Putamen (tissue), 1 donor: ENCODE data around the gene SSUH2.
"Not testable (repeated sequence)": the region's sequence is repeated elsewhere in the genome, so short reads cannot be mapped to it uniquely, and the experiment has no call there.

Experiments
- DNase-seq: peaks from one replicate; pipeline ENCODE4 v3.0.0-alpha.2; 2016; ENCODE audit warnings: low spot score

SSUH2 gene

GRCh38 chr3:8658306-8659212 lies 14.0 kb upstream of the SSUH2 start:
- DNase-seq, result peak; percentile 18

- no peak for DNase-seq
Observed at GRCh38 chr3:8657804-8658305, 13.3 kb upstream of the SSUH2 start.

DNA sequence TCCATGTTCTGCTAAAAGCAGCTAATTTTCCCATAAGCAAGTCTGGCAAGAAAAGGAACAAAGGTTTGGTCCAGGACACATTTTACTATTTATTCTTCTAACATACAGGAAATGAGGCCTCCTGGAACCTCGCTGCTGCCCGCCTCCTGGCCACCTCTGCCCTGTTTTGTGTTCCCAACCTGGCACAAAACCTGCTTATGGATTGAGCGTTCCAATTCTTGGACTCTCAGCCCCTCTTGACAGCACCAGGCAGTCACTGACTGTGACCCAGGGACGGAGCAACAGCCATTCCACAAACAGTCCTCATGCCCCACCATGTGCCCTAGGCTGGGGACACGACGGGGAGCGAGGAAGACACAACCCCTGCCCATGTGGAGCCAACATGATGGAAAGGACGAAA lies 11.6 kb upstream of the SSUH2 start:
- no peak for DNase-seq

DNA sequence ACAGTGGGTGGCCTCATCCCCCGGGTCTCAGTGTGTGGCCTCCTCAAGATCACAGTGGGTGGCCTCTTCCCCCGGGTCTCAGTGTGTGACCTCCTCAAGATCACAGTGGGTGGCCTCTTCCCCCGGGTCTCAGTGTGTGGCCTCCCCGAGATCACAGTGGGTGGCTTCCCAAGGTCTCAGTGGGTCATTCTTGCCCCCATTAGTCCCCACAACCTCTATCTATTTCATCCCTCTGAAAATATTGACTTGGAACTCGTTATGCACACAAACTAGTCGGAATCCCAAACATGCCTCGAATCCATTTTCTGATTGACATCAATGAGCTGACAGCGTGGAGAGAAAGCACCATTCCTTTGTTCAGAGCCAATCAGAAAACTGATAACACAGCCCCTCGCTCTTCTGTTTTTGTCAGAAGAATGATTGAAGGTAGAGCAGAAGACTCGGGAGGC lies 10.8 kb upstream of the SSUH2 start:
- no peak for DNase-seq

DNA sequence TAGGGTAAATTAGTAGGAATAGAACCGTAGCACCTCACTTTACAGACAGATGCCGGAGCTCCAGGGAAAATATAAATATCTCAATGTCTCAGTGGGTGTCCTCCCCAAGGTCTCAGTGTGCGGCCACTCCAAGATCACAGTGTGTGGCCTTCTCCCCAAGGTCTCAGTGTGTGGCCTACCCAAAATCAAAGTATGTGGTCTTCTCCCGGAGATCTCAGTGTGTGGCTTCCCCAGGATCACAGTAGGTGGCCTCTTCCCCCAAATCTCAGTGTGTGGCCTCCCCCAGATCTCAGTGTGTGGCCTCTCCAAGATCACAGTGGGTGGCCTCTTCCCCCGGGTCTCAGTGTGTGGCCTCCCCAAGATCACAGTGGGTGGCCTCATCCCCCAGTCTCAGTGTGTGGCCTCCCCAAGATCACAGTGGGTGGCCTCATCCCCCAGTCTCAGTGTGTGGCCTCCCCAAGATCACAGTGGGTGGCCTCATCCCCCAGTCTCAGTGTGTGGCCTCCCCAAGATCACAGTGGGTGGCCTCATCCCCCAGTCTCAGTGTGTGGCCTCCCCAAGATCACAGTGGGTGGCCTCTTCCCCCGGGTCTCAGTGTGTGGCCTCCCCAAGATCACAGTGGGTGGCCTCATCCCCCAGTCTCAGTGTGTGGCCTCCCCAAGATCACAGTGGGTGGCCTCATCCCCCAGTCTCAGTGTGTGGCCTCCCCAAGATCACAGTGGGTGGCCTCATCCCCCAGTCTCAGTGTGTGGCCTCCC lies 10.2 kb upstream of the SSUH2 start:
- DNase-seq, result not testable (repeated sequence)

- no peak for DNase-seq
Observed at GRCh38 chr3:8653800-8654408, 9.3 kb upstream of the SSUH2 start.

DNA sequence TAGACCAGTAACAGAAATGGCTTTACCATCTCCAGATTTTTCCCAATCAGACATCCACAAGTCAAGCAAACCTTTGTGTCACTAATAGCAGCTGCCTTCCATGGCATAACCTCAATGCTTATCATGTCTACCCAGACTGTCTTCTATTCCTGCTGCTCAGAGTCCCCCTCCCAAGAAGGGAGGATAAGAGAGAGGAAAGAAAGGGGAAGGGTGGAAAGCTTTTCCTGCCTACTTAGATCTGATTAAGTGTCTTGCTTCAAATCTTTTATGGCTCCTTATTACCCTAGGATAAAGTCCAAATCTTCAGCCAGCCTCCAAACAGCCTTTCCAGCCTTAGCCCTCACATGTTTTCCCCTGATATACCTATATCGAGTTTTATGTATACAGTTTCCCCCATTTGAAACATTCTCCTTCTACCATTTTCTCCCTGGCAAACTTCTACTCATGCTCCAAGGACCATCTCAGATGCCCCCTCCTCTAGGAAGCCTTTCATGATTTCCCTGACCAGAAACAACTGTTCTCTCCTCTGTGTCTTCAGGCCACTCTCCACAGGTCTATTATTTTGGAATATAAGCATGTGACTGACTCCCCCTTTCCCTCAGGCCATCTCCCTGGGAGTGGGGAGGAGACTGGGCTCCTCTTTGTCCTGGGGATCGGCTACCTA lies 7.9 kb upstream of the SSUH2 start:
- DNase-seq, result no peak

DNA sequence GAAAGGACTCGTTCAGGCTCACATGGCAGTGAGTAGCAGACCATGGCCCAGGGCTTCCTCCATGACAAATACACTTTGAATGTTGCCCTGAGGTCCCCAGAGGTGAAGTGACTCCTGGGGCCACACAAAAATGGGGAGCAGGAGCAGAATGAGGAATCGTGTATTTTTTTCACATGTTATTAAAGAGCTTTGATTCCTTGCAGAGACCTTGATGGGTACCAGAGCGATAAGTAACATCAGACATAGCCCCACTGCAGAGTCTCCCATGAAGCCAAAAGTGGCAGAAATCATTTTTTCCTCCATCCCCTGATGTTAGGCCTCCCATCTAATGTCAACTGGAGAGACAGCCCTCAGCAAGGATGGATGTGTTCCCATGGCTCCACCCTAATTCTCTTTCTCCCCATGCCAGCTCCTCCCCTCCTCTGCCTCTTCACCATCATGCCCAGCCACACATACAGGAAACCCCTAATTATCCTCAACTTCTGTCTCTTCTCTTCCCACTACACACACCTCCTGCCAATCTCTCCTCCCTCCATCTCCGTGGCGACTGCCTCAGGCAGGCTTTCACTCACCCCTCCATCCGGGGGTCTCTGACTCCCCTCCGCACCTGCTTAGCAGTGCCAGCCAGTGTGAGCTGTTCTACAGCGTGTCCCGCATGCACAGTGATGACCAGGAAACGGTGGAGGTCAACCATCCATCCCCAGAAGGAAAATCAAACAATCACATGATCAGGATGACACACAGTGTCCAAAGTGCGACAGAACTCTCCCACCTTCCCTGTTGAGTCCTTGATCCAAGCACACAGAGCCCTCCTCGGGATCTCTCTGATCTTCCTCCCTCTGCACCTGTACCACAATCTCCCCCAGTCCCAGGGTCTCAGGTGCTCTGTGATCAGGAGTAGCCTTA lies 7.1 kb upstream of the SSUH2 start:
- DNase-seq, result no peak

DNA sequence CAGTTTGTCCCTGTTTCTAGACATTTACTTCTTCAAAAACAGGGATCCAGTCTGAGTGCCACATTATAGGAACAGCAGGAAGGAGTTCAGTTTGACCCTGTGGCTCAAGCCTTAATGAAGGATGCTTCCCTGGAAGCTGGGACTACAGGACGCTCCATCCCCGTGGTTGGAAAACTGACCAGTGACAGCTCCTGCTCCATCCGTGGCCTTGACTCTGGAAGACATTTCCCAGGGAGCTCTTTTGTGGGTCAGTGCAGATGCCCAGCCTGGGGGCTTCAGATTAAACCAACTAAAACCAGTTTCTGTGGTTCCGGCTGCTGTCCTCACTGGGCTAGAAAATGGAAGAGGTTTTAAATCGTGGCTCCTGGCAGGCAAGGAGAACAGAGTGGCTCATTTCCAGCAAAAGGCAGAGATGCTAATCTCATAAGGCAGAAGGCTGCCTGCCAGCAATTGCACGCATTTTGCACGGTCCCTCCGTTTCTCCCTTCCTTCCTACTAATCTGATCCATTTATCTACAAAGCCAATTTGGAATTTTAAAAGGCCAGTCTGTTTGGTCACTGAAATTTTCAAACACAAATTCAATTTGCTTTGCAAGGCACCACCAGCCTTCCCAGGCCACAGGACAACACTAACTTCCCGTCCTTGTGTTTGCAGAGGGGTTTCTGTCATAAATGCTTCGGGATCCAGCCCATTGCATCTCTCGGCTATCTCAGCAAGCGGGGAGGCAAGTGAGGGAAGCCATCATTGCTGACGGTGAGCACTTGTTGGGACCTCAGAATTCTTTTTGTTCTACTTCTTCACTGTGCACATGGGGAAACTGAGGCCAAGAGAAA lies 6.2 kb upstream of the SSUH2 start:
- DNase-seq, result no peak

GRCh38 chr3:8649757-8650156 lies 5.2 kb upstream of the SSUH2 start:
- DNase-seq, result no peak

- no peak for DNase-seq
Observed at GRCh38 chr3:8648909-8649741, 4.5 kb upstream of the SSUH2 start.

DNA sequence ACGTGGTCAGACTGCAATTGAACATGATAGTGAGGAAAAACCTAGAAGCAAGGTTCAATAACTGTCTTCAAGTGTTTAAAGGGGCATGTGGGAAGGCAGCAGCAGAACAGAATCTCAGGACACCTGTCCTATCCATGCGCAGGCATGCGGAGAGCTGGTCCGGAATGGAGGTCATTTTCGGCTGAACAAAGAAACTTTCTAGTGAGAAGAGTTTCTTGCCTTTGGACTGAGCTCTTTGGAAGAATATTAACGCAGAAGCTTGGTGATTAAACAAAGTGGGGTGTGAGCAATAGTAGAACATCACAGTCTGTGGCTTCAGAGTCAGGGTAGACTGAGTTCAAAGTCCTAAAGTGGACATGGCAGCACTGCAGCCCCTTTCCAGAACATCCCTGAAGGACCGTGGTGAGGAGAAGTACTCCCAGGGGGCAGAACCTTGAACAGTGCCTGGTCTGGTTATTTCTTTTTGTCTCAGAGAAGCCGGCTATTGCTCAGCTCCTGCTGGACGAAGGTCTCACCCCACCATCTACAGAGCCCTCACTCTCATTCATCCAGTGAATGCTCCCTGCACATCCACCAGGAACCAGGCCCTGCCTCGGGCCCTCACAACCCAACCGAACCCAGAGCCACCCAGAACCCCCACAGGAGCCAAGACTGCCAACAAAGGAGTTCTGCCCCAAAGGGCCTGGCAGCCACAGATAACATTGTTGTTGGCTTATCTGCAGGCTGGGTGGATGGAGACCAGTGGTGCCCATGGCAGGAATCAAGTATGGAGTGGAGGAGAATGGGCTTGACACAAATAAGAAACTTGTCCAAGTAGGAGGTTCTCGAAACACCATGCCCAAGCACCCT lies 2.8 kb upstream of the SSUH2 start:
- no peak for DNase-seq

DNA sequence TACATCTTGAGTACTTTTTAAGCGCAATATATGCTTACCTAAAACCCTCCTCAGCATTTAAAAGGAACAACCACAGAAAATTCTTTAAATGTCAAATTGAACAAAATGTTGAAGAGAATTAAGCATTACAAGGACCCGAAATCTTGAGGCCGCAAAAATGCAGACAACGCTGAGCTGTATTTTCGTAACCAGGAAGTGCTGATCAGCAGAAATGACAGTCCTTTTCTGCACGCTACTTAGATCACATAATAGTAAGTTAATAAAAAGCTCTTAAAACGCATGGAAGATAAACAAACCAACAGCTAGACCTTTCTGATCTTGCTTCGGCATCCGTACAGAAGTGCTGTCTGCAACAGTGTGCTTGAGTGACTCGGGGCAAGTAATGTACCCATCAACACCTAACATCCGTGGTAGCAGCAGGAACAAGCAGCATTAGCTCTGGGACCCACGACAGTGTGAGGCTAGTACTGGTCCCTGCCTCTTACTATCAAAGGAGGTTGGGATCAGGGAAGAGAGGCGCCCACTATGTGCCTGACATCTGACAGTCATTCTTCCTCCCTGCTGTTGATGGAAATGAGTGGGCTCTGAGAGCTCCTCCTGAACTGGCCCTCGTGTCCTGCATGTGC lies 1.8 kb upstream of the SSUH2 start:
- DNase-seq, result no peak

DNA sequence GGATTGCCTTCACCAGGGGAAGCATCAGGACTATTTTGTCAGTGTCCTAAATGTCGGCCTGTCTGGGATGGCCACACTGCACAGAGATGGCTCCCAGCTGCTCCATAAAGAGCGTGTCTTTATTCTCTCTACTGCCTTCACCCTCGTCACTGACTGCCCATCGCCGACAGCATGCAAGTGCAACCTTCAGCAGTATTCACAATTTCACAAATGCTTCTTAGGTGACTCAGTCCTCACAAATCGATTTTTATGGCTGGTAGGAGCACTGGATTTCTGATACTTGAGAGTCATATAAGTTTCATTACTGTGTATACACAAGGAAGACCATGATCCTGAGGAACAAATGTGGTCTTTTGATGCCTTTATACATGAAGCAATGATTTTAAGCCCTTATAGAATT lies 1.1 kb upstream of the SSUH2 start:
- no peak for DNase-seq

DNA sequence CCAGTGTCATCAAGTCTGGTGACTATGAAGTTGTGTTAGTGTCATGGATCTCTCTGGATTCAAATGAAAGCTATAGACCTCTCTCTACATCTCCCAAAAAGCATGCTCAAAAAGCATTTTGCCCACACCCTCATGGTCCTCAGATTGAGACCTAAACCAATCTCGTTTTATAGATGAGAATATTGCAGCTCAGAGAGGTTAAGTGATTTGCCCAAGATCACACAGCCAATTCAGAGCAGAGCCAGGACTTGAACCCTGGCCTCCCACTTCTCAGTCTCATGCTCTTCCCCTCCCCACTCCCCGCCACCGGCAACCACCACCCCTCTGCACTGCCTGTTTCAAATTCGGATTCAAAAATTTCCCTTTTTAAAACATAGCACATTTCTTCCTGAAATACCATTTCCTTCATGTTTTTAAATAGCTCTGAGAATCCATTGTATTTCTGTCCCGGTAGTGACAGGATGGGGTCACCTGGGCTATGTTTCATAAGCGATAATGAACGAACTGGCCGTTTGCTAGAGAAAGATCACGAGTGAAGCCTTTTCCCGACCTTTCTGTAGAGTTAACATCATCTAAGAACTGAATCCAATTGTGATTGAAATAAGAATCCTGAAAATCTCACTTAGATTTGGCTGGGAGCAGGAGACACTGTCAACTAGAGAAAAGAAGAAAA lies 769 bp downstream of the SSUH2 start:
- no peak for DNase-seq

GRCh38 chr3:8642001-8642400 lies 2.6 kb downstream of the SSUH2 start:
- no peak for DNase-seq

DNA sequence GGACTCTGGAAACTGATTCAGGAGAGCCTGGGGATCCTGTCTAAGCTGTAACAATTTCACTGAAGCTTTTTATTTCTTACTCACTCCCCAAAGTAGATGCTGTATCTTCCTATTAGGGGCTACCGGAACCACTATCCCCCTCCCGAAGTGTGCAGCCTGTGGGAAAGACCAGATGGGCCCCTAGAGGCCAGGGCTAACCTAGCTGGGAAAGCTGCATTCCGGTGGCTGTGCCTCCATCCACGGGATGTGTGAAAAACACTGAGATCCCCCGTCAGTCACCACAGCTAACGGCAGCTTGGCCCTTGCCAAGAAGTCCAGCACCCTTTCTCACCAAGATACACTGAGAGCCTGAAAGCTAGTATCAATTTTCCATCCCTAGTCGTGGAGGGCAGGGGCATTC lies 3.1 kb downstream of the SSUH2 start:
- no peak for DNase-seq
